ENCODE data around the gene SLC35F1. TPM values are rescaled to one million over a fixed set of nuclear protein-coding genes. Genes with fewer than 3 reads are reported as not detected.

Gene SLC35F1
- total RNA-seq, 4 donors from 2014 or later, result 0.30 to 0.91 (median 0.48) TPM

- H3K4me3 ChIP-seq (ENCODE audit: low read depth, poor library complexity, severe bottlenecking), result no peak overlapping the region
- intact Hi-C loops (cut with DNase I; ENCODE audit: low total_unique reads), result no loop called here
- DNase-seq (ENCODE audit: low spot score in 2 of 2), result no peak
- TF ChIP-seq CTCF (IDR thresholded peaks at IDR 0.05) (no peak), POLR2A (IDR thresholded peaks at IDR 0.05) (no peak)
- 31 to 32% methylated on average over 1 of the region's 1 CpG for WGBS, 2 donors
Observed at GRCh38 chr6:118186672-118187567, 279.9 kb downstream of the SLC35F1 start.

- 32 to 38% methylated on average over 3 of the region's 3 CpGs for WGBS, 2 donors
- TF ChIP-seq POLR2A (IDR thresholded peaks at IDR 0.05) (no peak), CTCF (IDR thresholded peaks at IDR 0.05) (no peak)
Observed at GRCh38 chr6:118187568-118188164, 280.6 kb downstream of the SLC35F1 start.

GRCh38 chr6:118188561-118188960, 281.5 kb downstream of the SLC35F1 start:
- no peak for DNase-seq (ENCODE audit: low spot score in 2 of 2)
- TF ChIP-seq POLR2A (IDR thresholded peaks at IDR 0.05) (no peak), CTCF (IDR thresholded peaks at IDR 0.05) (no peak)
- WGBS, 2 donors, result 83 to 87% methylated on average over 2 of the region's 2 CpGs
- H3K4me3 ChIP-seq (ENCODE audit: low read depth, poor library complexity, severe bottlenecking), result no peak overlapping the region
- intact Hi-C loops (cut with DNase I; ENCODE audit: low total_unique reads), result no loop called here

More at GRCh38 chr6:118187568-118188164, 280.6 kb downstream of the SLC35F1 start:
- intact Hi-C loops (cut with DNase I; ENCODE audit: low total_unique reads), result no loop called here
- H3K4me3 ChIP-seq (ENCODE audit: low read depth, poor library complexity, severe bottlenecking), result no peak overlapping the region
- DNase-seq (ENCODE audit: low spot score in 2 of 2), result no peak

GRCh38 chr6:118197539-118197938, 290.5 kb downstream of the SLC35F1 start:
- no peak for DNase-seq (ENCODE audit: low spot score in 2 of 2)
- TF ChIP-seq CTCF (IDR thresholded peaks at IDR 0.05) (no peak), POLR2A (IDR thresholded peaks at IDR 0.05) (no peak)
- intact Hi-C loops (cut with DNase I; ENCODE audit: low total_unique reads), result no loop called here
- 55 to 63% methylated on average over 3 of the region's 3 CpGs for WGBS, 2 donors
- no peak overlapping the region for H3K4me3 ChIP-seq (ENCODE audit: low read depth, poor library complexity, severe bottlenecking)

- no peak overlapping the region for H3K4me3 ChIP-seq (ENCODE audit: low read depth, poor library complexity, severe bottlenecking)
- intact Hi-C loops (cut with DNase I; ENCODE audit: low total_unique reads), result no loop called here
- 13 to 52% methylated on average over 1 of the region's 1 CpG for WGBS, 2 donors
- DNase-seq (ENCODE audit: low spot score in 2 of 2), result no peak
- TF ChIP-seq POLR2A (IDR thresholded peaks at IDR 0.05) (no peak), CTCF (IDR thresholded peaks at IDR 0.05) (no peak)
Observed at GRCh38 chr6:118198746-118199145, 291.7 kb downstream of the SLC35F1 start.

Measured in lower leg skin (tissue), 4 donors.